ENCODE data around the gene AGAP1. TPM values are rescaled to one million over a fixed set of nuclear protein-coding genes. Genes with fewer than 3 reads are reported as not detected.

Gene AGAP1
- 33.4 TPM for total RNA-seq
- long read RNA-seq, full-length matches to known transcripts: 3 of 37 reads
- long read RNA-seq, partial matches to known transcripts: 9 of 37 reads
- long read RNA-seq, other reads (novel, unspliced or antisense): 25 of 37 reads

- no peak for TF ChIP-seq CTCF (IDR thresholded peaks at IDR 0.05)
- intact Hi-C loops (cut with DNase I): no loop called here
- Histone ChIP-seq H3K9me3 (no peaks in the 10 kb centered on the region), H3K4me3 (peak within 1 kb of the TSS; percentile 71), H3K4me1 (peaks cover 17% of the 10 kb centered on the region), H3K27me3 (no peaks in the 10 kb centered on the region), H3K36me3 (no peaks in the 10 kb centered on the region), H3K27ac (peak within 1 kb of the TSS; percentile 79)
- peak; percentile 92 for ATAC-seq
- DNase-seq: peak; percentile 95
Measured at GRCh38 chr2:235493775-235494715, at the start of gene AGAP1. Gene AGAP1, plus strand, starts transcription at chr2:235494043.

- Histone ChIP-seq H3K36me3 (no peaks in the 10 kb centered on the region), H3K9me3 (no peaks in the 10 kb centered on the region), H3K4me3 (no peak overlapping the region), H3K27ac (no peak overlapping the region), H3K27me3 (no peaks in the 10 kb centered on the region), H3K4me1 (no peaks in the 10 kb centered on the region)
- DNase-seq (no peak), ATAC-seq (no peak)
- intact Hi-C loops (cut with DNase I): no loop called here
- TF ChIP-seq CTCF (IDR thresholded peaks at IDR 0.05): no peak
Measured at GRCh38 chr2:235444101-235444597, 49.7 kb upstream of the AGAP1 start.

GRCh38 chr2:235445116-235445515 lies 48.7 kb upstream of the AGAP1 start:
- intact Hi-C loops (cut with DNase I): no loop called here
- H3K27me3 ChIP-seq: no peaks in the 10 kb centered on the region
- no peak overlapping the region for H3K4me3 ChIP-seq
- H3K4me1 ChIP-seq: no peaks in the 10 kb centered on the region
- ATAC-seq (no peak), DNase-seq (no peak)
- no peak overlapping the region for H3K27ac ChIP-seq
- no peaks in the 10 kb centered on the region for H3K36me3 ChIP-seq
- TF ChIP-seq CTCF (IDR thresholded peaks at IDR 0.05): no peak
- H3K9me3 ChIP-seq: no peaks in the 10 kb centered on the region

GRCh38 chr2:235446082-235446481 lies 47.8 kb upstream of the AGAP1 start:
- H3K27ac ChIP-seq: no peak overlapping the region
- intact Hi-C loops (cut with DNase I): no loop called here
- H3K9me3 ChIP-seq: no peaks in the 10 kb centered on the region
- no peak overlapping the region for H3K4me3 ChIP-seq
- no peaks in the 10 kb centered on the region for H3K4me1 ChIP-seq
- ATAC-seq (no peak), DNase-seq (no peak)
- no peaks in the 10 kb centered on the region for H3K36me3 ChIP-seq
- no peak for TF ChIP-seq CTCF (IDR thresholded peaks at IDR 0.05)
- no peaks in the 10 kb centered on the region for H3K27me3 ChIP-seq

- no peak for TF ChIP-seq CTCF (IDR thresholded peaks at IDR 0.05)
- H3K27me3 ChIP-seq: no peaks in the 10 kb centered on the region
- intact Hi-C loops (cut with DNase I): no loop called here
- H3K36me3 ChIP-seq: no peaks in the 10 kb centered on the region
- ATAC-seq: no peak
- no peak for DNase-seq
- no peak overlapping the region for H3K4me3 ChIP-seq
- H3K4me1 ChIP-seq: no peaks in the 10 kb centered on the region
- no peaks in the 10 kb centered on the region for H3K9me3 ChIP-seq
- no peak overlapping the region for H3K27ac ChIP-seq
Measured at GRCh38 chr2:235447210-235447609, 46.6 kb upstream of the AGAP1 start.
